Astrocyte of the cerebellum (primary cell): ENCODE results near the gene INSYN2B.

ENCODE experiments used
- DNase-seq: peaks from one replicate; pipeline ENCODE4 v3.0.0-alpha.2; 2011; ENCODE audit warnings: low read depth
- H3K4me3 ChIP-seq: 2 replicates; pipeline ENCODE4 v1.5.1; 2011; ENCODE audit warnings: mild to moderate bottlenecking, low read depth, low read length, moderate library complexity
- CTCF ChIP-seq: IDR thresholded peaks from 2 replicates; pipeline ENCODE4 v1.5.1; 2012; ENCODE audit warnings: low read length, low read depth, moderate library complexity, mild to moderate bottlenecking; ENCODE audit errors: missing control alignments
- in situ Hi-C: cut with HindIII; loops from 2 replicates; pipeline ENCODE4 v1.10.0; 2017; ENCODE audit warnings: low sequenced_read_pairs

Gene INSYN2B

DNA sequence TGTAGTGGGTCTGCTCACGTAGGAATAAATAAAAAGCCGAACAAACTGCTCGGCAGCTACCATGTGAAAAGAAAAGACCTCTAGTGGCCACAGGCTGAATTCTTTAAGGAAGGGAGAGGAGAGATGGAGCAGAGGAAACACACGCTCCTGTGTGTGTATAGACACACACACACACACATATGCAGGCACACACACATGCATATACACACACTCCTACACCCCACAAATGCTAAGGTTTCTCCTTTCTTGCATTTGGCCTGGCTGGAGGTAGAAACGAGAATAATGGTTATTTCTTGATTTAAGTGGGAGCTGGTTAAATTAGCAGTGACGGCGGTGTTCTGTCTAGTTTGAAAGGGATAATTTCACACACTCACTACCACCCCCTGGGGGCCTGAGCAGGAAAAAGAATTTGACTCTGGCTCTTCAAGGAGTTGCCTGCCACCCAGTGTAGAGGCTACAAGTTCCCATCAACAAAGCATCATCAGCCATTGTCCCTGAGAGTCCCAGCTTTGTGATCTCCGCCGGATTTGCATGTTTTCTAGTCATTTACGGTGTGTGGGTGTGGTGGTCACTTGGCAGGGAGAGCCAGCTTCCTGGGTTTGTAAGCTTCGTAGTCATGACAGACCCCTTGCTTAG, at the start of gene INSYN2B:
Gene INSYN2B, minus strand, starts transcription at position 78 of the 636 bp plus-strand sequence. CDS start 96,597 bp downstream, outside the sequence.
- H3K4me3 ChIP-seq: peak within 1 kb of the TSS; percentile 59
- peak; percentile 83 for DNase-seq
- in situ Hi-C loops: loop anchor here (5.0 kb wide), 1 partner anchor 283 kb away; no protein-coding TSS in a partner anchor
- peak; percentile 71 for TF ChIP-seq CTCF

- no peak for DNase-seq
- no peak for TF ChIP-seq CTCF
- no peak overlapping the region for H3K4me3 ChIP-seq
- in situ Hi-C loops: no loop called here
These were observed 47.8 kb upstream of the INSYN2B start for GRCh38 chr5:170028124-170028523.

DNA sequence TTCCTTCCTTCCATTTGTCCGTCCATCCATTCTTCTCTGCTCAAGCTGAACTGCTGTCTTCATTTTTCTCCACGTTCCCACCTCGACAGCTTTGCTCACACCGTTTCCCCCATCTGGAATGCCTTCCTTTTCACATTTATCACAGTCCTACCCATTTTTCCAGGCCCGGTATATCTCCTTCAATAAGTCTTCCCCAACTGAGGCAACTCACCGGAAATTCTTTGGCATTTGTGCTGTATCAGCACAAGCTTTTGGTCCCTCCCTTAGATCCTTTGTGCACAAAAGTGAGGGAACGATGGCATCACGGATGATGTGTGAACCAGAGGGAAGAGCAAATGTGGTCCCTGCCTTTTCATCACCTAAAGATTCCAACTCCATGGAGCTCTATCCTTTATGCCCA, 45.6 kb upstream of the INSYN2B start:
- TF ChIP-seq CTCF: no peak
- no peak for DNase-seq
- in situ Hi-C loops: no loop called here
- H3K4me3 ChIP-seq: no peak overlapping the region

DNA sequence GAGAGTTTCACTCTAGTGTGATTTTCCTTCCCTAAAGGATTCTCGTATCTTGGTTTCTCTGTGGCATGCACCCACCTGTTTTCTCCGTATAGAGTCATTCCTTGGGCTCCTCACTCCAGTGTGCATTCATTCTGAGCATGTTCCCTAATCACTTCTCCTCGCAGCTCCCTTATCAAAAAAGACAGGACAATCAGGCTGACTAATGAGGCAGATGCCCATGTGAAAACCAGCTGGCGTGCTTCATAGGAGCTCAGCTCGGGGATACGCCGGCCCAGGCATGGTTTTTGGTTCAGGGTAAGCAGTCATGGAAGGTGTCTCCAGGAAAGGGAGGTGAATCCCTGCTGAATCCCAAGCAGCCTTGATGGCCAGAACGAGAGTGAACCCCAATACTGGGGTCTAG, 41.2 kb upstream of the INSYN2B start:
- TF ChIP-seq CTCF: no peak
- in situ Hi-C loops: no loop called here
- H3K4me3 ChIP-seq: no peak overlapping the region
- no peak for DNase-seq

- in situ Hi-C loops: no loop called here
- DNase-seq: no peak
- H3K4me3 ChIP-seq: no peak overlapping the region
- no peak for TF ChIP-seq CTCF
These were observed 40.1 kb upstream of the INSYN2B start for GRCh38 chr5:170020423-170020822.

DNA sequence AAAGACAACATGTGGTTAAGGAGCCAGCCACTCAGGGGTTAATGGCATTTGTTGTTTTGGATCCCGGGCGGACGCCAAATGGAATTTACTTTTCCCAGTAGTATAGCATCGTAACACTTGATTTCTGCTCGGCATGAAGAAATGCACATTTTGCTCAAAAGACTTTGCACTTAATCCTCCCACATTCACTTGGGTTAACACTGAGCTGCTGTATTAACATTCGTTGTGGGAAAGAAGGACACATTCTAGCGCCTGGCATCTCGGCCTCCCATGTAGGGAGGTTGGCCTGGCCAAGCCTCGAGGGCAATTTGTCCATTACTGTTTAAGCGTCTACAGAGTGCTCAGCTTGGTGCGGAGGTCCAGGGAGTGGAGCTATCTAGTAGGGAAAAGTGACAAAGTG, 32.3 kb upstream of the INSYN2B start:
- TF ChIP-seq CTCF: no peak
- no peak overlapping the region for H3K4me3 ChIP-seq
- in situ Hi-C loops: loop anchor here (10.0 kb wide), 1 partner anchor 62 kb away; no protein-coding TSS in a partner anchor
- no peak for DNase-seq
